ENCODE results near the gene SLC43A2. TPM values are rescaled to one million over a fixed set of nuclear protein-coding genes. Genes with fewer than 3 reads are reported as not detected.

The SLC43A2 gene
- total RNA-seq, 1 experiment from 2014 or later, result 12.9 TPM

GRCh38 chr17:1548032-1548431 lies 80.6 kb downstream of the SLC43A2 start:
- no CpG with 5 or more reads among the region's 18 CpGs for WGBS (ENCODE audit: extremely low coverage, insufficient read length, low lambda C conversion rate)
- Histone ChIP-seq H3K4ac (ENCODE audit: low read depth, low read length) (no peak overlapping the region), H4K20me1 (ENCODE audit: control insufficient read depth, insufficient read depth, insufficient read length) (no peaks in the 10 kb centered on the region), H2BK20ac (ENCODE audit: low read depth, low read length, poor library complexity, severe bottlenecking) (no peak overlapping the region), H3K79me2 (ENCODE audit: insufficient read depth, low read length) (no peaks in the 10 kb centered on the region), H3T11ph (ENCODE audit: low read length) (no peak overlapping the region), H3K23ac (ENCODE audit: insufficient read length, low read depth, low read length) (no peak overlapping the region), H3K27ac (ENCODE audit: insufficient read length, low read depth, low read length) (no peak overlapping the region), H4K5ac (ENCODE audit: insufficient read length, low read depth, low read length) (no peak overlapping the region), H2BK15ac (ENCODE audit: low read depth, low read length) (no peak overlapping the region), H2AFZ (ENCODE audit: low read length) (no peak overlapping the region), H3K4me1 (ENCODE audit: insufficient read depth, low read length) (no peaks in the 10 kb centered on the region), H2BK5ac (ENCODE audit: insufficient read length, low read length) (no peak overlapping the region), H3K4me2 (ENCODE audit: insufficient read depth, insufficient read length, low read length) (no peak overlapping the region), H3K56ac (ENCODE audit: insufficient read length, low read depth, low read length) (no peak overlapping the region), H3K27me3 (ENCODE audit: insufficient read depth, low read length) (no peaks in the 10 kb centered on the region), H3K9me3 (ENCODE audit: control insufficient read depth, low read depth, low read length) (no peaks in the 10 kb centered on the region), H3K18ac (ENCODE audit: insufficient read length, low read depth, low read length) (no peak overlapping the region), H2BK120ac (ENCODE audit: low read depth, low read length, poor library complexity, severe bottlenecking) (no peak overlapping the region), H3K79me1 (ENCODE audit: insufficient read depth, low read depth, low read length, poor library complexity, severe bottlenecking) (no peaks in the 10 kb centered on the region), H3K14ac (ENCODE audit: insufficient read depth, low read length) (no peak overlapping the region), H4K91ac (ENCODE audit: insufficient read length, low read depth, low read length) (no peak overlapping the region), H3K23me2 (ENCODE audit: insufficient read length, low read depth, low read length, poor library complexity, severe bottlenecking) (no peaks in the 10 kb centered on the region), H4K8ac (replicated peaks; ENCODE audit: insufficient read length, low read depth, low read length) (no peak overlapping the region), H2AK5ac (ENCODE audit: insufficient read length, low read length) (no peak overlapping the region), H2BK12ac (ENCODE audit: insufficient read length, low read depth, low read length) (no peak overlapping the region), H3K9ac (ENCODE audit: extremely low read depth, insufficient read length, low read length) (no peak overlapping the region)
- H3K27ac Mint-ChIP-seq, result peak overlapping the region in 2 of 3 experiments; percentile 82 to 83; a peak in 1 of 7 replicates
- H3K4me3 Mint-ChIP-seq, result no peak overlapping the region
- H3K27me3 Mint-ChIP-seq (ENCODE audit: low read depth), result no peaks in the 10 kb centered on the region
- peaks cover 0 to 8% of the 10 kb centered on the region in 2 experiments; a peak in 2 of 4 replicates for H3K4me1 Mint-ChIP-seq
- no peak for DNase-seq
- H3K36me3 Mint-ChIP-seq (ENCODE audit: insufficient read depth in 1 of 3, low read depth in 3 of 3), result peaks cover 29 to 80% (median 58%) of the 10 kb centered on the region in 3 experiments; a peak in 6 of 7 replicates
- TF ChIP-seq, protein P1, sequence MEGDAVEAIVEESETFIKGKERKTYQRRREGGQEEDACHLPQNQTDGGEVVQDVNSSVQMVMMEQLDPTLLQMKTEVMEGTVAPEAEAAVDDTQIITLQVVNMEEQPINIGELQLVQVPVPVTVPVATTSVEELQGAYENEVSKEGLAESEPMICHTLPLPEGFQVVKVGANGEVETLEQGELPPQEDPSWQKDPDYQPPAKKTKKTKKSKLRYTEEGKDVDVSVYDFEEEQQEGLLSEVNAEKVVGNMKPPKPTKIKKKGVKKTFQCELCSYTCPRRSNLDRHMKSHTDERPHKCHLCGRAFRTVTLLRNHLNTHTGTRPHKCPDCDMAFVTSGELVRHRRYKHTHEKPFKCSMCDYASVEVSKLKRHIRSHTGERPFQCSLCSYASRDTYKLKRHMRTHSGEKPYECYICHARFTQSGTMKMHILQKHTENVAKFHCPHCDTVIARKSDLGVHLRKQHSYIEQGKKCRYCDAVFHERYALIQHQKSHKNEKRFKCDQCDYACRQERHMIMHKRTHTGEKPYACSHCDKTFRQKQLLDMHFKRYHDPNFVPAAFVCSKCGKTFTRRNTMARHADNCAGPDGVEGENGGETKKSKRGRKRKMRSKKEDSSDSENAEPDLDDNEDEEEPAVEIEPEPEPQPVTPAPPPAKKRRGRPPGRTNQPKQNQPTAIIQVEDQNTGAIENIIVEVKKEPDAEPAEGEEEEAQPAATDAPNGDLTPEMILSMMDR (conservative IDR thresholded peaks at IDR 0.05), result no peak
- H3K9me3 Mint-ChIP-seq, result no peaks in the 10 kb centered on the region

Data from H9 (cell line).